HFFc6 (cell line): ENCODE results near the gene CSTA. TPM values are rescaled to one million over a fixed set of nuclear protein-coding genes. Genes with fewer than 3 reads are reported as not detected.

ENCODE experiments used
- DNase-seq: peaks from one replicate; pipeline ENCODE4 v3.0.0-alpha.2; 2018
- H3K27ac Mint-ChIP-seq: 2 replicates; pipeline ENCODE4 v1.8.0; 2020; ENCODE audit warnings: mild to moderate bottlenecking, mixed read lengths
- H3K27me3 Mint-ChIP-seq: 2 replicates; pipeline ENCODE4 v1.8.0; 2021; ENCODE audit warnings: mild to moderate bottlenecking, moderate library complexity, mixed read lengths; ENCODE audit not compliant: insufficient read depth
- H3K36me3 Mint-ChIP-seq: 2 replicates; pipeline ENCODE4 v1.8.0; 2021; ENCODE audit warnings: low read depth, mixed read lengths
- H3K4me1 Mint-ChIP-seq: 2 replicates; pipeline ENCODE4 v1.8.0; 2020; ENCODE audit warnings: low read depth, mixed read lengths
- H3K4me3 Mint-ChIP-seq: 2 replicates; pipeline ENCODE4 v1.8.0; 2020; ENCODE audit warnings: mild to moderate bottlenecking, moderate library complexity, mixed read lengths
- H3K9me3 Mint-ChIP-seq: 2 replicates; pipeline ENCODE4 v1.8.0; 2020; ENCODE audit warnings: mild to moderate bottlenecking, mixed read lengths
- CTCF ChIP-seq: fragments of 200-600 bp; sonication (generic); IDR thresholded peaks from 2 replicates; pipeline ENCODE4 v1.5.0; 2021; ENCODE audit warnings: antibody characterized with exemption, mild to moderate bottlenecking
- total RNA-seq, 6 experiments: library from RNA; stranded (reverse); fragmentation: NEBNext Ultra II Directional; extraction: Animal tissue kit (Norgen Biotek cat#: 25700); gene quantifications; 2 replicates in 1 of 6; 3 replicates in 5 of 6; pipeline ENCODE4 v1.2.3, GENCODE V29; 2021

Gene CSTA
- total RNA-seq, 6 experiments from 2014 or later: 0.29 to 0.88 (median 0.49) TPM

DNA sequence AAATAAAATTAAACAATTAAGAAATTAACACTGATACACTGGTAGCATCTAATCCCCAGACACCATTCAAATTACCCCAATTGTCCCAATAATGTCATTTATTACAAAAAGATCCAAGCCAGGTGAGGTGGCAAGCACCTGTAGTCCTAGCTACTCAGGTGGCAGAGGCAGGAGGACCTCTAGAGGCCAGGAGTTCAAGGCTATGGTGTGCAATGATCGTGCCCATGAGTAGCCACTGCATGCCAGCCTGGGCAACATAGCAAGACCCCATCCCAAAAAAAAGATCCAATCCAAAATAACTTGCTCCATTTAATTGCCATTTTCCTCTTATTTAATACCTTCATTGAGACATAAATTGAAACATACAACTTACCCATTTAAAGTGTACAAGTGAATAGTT is 17.8 kb downstream of the CSTA start:
- TF ChIP-seq CTCF: no peak
- Mint-ChIP-seq H3K4me3 (no peak overlapping the region), H3K27ac (no peak overlapping the region), H3K4me1 (no peaks in the 10 kb centered on the region), H3K27me3 (peaks cover 3% of the 10 kb centered on the region), H3K36me3 (peaks cover 9% of the 10 kb centered on the region), H3K9me3 (peaks cover 13% of the 10 kb centered on the region)
- DNase-seq: no peak

- Mint-ChIP-seq H3K4me3 (no peak overlapping the region), H3K36me3 (peaks cover 12% of the 10 kb centered on the region), H3K4me1 (no peaks in the 10 kb centered on the region), H3K27ac (no peak overlapping the region), H3K9me3 (peaks cover 17% of the 10 kb centered on the region), H3K27me3 (peaks cover 7% of the 10 kb centered on the region)
- no peak for DNase-seq
- TF ChIP-seq CTCF: no peak
These were observed 18.6 kb downstream of the CSTA start for GRCh38 chr3:122343654-122344053.

DNA sequence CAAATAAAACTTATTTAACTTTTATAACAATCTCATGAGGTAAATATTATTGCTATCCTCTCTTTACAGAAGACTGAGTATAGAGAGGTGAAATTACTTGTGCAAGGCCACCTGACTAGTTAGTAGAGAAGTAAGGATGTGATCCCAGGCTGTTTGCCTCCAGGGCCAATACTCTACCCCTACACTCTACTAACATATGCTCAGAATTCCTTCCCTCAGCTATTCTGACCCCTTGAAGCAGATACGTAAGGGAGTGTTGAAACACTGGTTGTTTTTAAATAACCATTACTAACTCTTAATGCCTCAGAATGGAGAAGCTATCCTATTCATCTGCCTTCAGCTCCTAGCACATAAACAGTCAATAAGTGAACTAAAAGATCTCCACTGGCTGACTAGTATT is 24.1 kb downstream of the CSTA start:
- Mint-ChIP-seq H3K36me3 (peaks cover 4% of the 10 kb centered on the region; the same call in 1 of the 2 replicates), H3K27me3 (peaks cover 5% of the 10 kb centered on the region), H3K4me1 (no peaks in the 10 kb centered on the region), H3K4me3 (no peak overlapping the region), H3K27ac (no peak overlapping the region), H3K9me3 (peaks cover 7% of the 10 kb centered on the region)
- no peak for TF ChIP-seq CTCF
- DNase-seq: no peak

- no peak overlapping the region for H3K4me3 Mint-ChIP-seq
- no peaks in the 10 kb centered on the region for H3K4me1 Mint-ChIP-seq
These were observed 25.9 kb downstream of the CSTA start for GRCh38 chr3:122350814-122351418.

GRCh38 chr3:122351612-122352011 is 26.6 kb downstream of the CSTA start:
- Mint-ChIP-seq H3K4me1 (no peaks in the 10 kb centered on the region), H3K27ac (no peak overlapping the region), H3K4me3 (no peak overlapping the region), H3K27me3 (peaks cover 5% of the 10 kb centered on the region), H3K9me3 (peaks cover 7% of the 10 kb centered on the region), H3K36me3 (peaks cover 4% of the 10 kb centered on the region; the same call in 1 of the 2 replicates)
- TF ChIP-seq CTCF: no peak
- no peak for DNase-seq

More at GRCh38 chr3:122350814-122351418, 25.9 kb downstream of the CSTA start:
- Mint-ChIP-seq H3K9me3 (peaks cover 7% of the 10 kb centered on the region), H3K27me3 (peaks cover 5% of the 10 kb centered on the region), H3K27ac (no peak overlapping the region), H3K36me3 (peaks cover 4% of the 10 kb centered on the region; the same call in 1 of the 2 replicates)
- peak; percentile 12 for DNase-seq
- no peak for TF ChIP-seq CTCF
